GM21576 (cell line): ENCODE data around the gene SLCO1B1.
"Not testable (repeated sequence)": the region's sequence is repeated elsewhere in the genome, so short reads cannot be mapped to it uniquely, and the experiment has no call there.

ENCODE experiments used
- ATAC-seq: cut with Tn5 transposase; IDR thresholded peaks from one replicate; pipeline ENCODE4 v1.9.1; 2021; ENCODE audit warnings: mild to moderate bottlenecking, moderate library complexity; ENCODE audit not compliant: unreplicated experiment

SLCO1B1 gene, protein sequence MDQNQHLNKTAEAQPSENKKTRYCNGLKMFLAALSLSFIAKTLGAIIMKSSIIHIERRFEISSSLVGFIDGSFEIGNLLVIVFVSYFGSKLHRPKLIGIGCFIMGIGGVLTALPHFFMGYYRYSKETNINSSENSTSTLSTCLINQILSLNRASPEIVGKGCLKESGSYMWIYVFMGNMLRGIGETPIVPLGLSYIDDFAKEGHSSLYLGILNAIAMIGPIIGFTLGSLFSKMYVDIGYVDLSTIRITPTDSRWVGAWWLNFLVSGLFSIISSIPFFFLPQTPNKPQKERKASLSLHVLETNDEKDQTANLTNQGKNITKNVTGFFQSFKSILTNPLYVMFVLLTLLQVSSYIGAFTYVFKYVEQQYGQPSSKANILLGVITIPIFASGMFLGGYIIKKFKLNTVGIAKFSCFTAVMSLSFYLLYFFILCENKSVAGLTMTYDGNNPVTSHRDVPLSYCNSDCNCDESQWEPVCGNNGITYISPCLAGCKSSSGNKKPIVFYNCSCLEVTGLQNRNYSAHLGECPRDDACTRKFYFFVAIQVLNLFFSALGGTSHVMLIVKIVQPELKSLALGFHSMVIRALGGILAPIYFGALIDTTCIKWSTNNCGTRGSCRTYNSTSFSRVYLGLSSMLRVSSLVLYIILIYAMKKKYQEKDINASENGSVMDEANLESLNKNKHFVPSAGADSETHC

DNA sequence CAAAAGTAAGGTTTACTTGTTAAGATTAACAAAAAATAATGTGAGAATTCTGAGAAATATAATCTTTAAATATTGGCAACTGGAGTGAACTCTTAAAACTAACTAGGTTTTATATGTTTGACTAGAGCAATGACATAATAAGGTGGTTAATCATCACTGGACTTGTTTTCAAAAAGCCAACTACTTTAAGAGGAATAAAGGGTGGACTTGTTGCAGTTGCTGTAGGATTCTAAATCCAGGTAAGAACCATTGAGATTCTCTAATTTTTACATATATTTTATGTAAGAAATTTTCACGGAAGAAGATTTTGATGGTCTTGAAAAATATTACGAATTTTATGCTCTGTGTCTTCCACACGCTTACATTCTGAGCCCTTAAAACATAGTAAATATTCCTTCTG is at the start of gene SLCO1B1:
Gene SLCO1B1, plus strand, starts transcription at position 197 of the 400 bp plus-strand sequence. CDS start 10,381 bp downstream, outside the sequence.
- ATAC-seq: no peak

DNA sequence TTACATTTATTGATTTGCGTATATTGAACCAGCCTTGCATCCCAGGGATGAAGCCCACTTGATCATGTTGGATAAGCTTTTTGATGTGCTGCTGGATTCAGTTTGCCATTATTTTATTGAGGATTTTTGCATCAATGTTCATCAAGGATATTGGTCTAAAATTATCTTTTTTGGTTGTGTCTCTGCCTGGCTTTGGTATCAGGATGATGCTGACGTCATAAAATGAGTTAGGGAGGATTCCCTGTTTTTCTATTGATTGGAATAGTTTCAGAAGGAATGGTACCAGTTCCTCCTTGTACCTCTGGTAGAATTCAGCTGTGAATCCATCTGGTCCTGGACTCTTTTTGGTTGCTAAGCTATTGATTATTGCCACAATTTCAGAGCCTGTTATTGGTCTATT is 46.2 kb upstream of the SLCO1B1 start:
- ATAC-seq: not testable (repeated sequence)

DNA sequence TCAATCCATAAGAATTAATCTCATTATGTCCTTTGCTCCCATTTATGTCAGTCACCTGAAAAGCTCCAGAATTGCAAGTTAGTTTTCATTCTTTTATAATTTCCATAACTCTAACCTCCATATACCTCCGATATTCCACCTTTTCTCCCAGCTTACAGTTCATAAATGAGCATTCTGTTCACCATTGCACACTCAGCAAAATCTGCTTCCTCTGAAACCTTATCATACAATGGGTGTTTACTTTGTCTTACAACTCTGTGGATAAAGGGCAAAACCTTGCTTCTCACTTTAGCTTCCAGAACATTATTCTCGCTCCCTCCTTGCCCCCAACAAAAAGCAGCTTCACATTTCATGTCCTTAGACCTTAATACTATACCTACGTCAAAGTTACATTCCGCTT is 19.3 kb upstream of the SLCO1B1 start:
- no peak for ATAC-seq

DNA sequence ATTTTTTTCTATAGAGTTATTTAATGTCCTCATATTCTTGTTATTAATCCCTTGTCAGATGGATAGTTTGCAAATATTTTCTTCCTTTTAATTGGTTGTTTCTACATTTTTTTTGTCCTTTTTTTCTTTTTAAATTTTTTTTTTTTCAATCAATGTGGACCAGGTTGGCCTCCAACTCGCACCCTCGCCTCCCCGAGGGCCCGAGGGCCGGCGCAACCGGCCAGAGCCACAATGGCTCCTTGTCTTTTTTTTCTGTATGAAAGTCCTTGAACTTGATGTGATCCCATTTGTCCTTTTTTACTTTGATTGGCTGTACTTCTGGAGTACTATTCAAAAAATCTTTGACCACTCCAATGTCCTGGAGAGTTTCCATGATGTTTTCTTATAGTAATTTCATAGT is 17.7 kb upstream of the SLCO1B1 start:
- no peak for ATAC-seq

DNA sequence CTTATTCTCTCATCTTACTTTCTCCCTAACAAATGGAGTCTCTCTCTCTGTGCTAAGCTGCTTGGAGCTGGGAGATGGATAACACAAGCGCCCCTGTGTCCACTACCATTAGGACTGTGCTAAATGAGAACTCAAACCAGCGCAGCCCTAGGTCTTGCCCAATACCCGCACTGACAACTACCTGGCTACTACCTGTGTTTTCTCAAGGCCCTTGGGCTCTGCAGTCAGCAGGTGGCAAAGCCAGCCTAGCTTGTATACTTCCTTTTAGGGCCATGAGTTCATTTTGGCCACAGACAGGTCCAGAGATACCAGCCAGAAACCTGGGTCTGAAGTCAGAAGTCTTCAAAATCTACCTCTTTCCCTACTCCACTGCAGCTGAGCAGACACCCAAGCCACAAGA is 13.0 kb upstream of the SLCO1B1 start:
- no peak for ATAC-seq

DNA sequence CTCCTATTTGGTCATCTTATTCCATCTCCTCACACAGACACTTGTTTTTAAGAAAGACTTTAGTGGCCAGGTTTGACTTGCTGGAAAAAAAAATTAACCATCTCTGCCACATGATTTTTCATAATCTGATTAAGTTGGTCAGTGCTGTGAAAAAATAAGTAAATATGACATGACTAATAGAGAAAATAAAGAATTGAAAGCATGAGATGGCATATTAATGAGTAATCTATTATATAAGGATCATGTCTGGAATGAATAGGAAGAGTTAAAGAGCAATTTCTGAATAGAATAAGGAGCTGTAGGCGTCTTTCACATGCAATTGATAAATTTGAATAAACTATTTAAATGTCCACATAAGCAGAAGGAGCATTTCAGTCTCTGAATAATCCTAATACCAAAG is 12.2 kb upstream of the SLCO1B1 start:
- ATAC-seq: no peak

DNA sequence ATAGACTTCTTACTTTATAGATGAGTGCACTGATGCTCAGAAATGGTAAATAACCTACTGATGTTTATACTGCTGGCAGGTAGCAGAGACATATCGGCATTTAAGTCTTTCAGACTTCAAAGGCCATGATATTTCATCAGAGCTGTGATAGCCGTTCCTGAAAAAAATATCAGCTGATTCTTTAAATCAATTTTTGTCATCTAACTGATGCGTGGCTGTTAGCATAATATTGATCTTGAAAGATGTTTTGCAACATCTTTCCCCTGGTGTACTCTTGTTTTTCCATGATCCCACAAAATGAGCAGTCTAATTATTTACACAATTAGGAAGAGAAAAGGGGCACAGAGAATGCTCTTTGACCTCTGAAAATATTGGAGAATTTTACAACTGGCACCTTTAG is 1.6 kb upstream of the SLCO1B1 start:
- no peak for ATAC-seq

DNA sequence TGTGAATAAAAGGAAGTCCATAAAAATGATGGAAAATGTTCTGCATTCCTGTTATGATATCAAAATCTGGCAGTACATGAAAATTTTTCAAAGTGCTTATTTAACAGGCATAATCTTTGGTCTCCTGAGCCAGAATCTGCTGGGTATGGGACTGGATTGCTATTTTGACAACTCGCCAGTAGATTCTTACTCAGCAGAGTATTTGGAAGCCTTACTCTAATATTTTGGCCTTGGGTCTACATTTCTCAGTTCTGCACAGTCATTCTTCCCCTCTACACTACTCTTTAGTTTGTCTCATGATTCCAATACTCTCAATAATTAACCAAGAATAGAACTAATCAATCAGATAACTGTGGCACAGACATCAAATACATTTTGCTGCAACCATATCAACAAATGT is 1.1 kb upstream of the SLCO1B1 start:
- no peak for ATAC-seq

DNA sequence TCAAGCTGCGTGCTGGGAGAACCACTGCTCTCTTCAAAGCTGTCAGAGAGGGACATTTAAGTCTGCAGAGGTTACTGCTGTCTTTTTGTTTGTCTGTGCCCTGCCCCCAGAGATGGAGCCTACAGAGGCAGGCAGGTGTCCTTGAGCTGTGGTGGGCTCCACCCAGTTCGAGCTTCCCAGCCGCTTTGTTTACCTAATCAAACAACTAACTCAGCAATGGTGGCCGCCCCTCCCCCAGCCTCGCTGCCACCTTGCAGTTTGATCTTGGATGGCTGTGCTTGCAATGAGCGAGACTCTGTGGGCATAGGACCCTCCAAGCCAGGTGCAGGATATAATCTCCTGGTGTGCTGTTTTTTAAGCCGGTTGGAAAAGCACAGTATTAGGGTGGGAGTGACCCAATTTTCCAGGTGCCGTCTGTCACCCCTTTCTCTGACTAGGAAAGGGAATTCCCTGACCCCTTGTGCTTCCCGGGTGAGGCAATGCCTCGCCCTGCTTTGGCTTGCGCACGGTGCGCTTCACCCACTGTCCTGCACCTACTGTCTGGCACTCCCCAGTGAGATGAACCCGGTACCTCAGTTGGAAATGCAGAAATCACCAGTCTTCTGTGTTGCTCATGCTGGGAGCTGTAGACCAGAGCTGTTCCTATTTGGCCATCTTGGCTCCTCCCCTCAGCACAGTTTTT is 6.5 kb downstream of the SLCO1B1 start:
- ATAC-seq: not testable (repeated sequence)

DNA sequence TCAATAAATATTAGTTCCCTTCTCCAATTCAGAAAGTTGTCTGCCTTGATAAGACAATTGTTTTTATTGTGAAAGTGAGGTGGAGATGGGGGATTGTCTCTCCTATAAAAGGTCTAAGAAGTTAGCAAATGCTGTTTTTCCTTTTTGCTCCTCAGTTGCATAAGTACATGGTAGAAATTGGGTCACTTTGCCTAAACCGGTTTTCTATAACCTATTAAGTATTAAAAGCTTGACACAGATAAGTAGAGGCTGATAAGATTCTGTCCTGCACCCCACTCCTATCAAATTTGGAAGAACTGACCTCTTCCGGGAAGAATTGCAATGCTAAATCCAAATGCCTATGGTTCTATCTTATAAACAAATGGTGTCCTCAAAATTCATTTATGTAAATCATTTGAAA is 7.0 kb downstream of the SLCO1B1 start:
- no peak for ATAC-seq

DNA sequence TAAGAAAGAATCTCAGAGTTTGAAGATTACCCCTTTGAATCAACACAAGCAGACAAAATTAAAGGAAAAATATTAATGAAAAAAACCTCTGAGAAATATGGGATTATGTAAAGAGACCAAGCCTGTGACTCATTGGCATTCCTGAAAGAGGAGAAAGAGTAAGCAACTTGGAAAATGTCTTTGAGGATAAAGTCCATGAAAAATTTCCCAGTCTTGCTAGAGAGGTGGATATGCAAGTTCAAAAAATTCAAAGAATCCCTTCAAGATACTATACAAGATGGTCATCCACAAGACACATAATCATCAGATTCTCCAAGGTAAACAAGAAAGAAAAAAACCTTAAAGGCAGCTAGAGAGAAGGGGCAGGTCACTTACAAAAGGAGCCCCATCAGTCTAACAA is 13.3 kb downstream of the SLCO1B1 start:
- no peak for ATAC-seq

DNA sequence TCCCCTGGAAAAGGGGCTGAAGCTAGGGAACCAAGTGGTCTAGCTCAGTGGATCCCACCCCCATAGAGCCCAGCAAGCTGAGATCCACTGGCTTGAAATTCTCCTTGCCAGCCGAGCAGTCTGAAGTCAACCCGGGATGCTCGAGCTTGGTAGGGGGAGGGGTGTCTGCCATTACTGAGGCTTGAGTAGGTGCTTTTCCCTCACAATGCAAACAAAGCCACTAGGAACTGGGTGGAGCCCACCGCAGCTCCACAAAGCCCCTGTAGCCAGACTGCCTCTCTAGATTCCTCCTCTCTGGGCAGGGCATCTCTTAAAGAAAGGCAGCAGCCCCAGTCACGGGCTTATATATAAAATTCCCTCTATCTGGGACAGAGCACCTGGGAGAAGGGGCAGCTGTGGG is 18.9 kb downstream of the SLCO1B1 start:
- ATAC-seq: not testable (repeated sequence)

DNA sequence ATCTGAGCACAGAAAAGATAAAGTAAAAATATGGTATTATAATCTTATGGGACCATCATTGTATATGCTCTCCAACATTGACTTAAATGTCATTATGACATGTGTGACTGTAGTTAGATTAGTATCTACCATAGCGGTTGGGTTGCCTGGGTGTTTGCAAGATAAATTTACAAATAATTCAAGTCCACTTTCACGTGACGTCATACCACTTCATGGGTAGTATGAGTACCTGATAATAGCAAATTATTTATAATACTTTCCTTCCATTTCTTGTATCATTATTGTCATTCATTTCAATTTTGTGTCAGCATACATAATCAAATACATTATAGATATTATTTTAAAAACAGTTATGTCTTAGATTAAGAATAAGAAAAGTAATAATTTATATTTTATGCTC is 20.2 kb downstream of the SLCO1B1 start:
- no peak for ATAC-seq

DNA sequence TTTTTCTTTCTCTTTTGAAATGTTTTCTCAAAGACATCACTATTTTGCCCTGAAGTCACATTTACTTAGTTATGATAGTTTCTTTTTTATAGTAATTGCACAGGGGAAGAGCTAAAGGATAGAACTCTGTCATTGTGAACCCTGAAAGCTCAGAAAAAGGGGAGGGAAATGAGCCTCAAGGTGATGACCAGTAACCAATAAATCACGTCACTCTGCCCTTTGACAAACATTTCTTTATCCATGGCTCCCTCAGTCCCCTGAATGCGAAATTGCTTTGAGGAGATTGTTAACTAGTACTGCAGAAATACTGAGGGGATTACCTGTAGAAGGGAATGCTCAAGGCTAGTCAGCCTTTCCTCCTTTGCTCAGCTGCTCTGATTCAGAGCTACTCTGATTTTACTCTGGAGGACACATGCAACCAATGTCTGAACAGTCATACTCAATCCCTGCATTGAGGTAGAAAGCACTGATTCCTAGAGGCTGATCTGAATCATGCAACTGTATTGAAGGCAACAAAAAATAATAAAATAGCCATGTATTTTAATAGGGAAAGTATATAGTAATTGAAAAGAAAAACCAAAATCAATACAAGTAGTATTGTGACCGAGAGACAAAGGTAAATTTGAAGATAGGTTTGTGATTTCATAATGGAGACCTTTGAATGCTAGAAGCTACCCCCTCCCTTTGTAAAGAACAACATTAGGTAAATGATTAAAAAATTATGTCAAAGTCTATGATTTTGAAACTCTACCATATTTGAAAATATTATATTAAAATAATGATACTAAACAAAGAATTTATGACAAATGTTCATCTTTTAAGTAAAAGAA is 24.7 kb downstream of the SLCO1B1 start:
- no peak for ATAC-seq

DNA sequence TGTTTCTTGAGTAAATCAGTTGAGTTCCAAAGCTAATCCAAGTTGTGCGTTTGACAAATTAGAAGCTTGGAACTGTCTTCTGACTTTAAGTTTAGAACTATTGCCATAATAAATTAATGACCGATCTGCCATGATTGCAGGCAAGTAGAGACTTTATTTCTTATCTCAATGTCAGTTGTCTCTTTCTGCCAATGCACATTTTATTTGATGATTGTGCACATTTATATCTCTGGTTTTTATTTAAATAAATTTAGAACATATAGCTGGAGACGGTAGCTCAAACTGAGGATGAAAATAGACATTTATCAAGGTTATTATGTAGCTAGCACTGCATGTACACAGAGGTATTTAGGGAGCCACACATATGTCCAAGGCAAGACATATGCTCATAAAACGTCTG is 34.1 kb downstream of the SLCO1B1 start:
- no peak for ATAC-seq

DNA sequence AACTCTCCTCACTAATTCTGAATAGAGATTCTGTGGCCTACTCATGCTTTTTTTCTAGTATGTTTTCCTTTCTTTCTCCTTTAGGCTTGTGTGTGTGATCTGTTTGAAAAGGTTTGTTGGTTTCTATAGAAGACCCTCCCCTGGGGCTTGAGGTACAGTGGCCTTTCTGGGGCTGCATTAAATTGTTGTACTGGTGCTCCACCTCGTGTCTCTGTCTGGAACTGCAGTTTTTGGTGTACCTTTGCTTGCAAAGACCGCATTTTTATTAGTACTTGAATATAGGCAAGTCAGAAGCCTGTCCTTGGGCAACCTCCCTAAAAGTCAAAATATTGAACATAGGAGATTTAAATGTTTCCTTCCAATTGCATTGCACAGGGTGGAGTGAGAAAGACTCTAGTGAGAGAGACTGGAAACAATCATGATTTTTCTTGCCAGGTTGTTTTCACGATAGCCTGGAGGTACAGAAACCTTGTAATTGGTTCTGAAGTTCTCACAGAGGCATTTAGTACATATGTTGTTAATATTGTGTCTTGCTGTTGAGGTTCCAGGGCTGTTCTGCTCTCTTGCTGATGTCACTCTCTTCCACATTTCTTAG is 39.0 kb downstream of the SLCO1B1 start:
- peak; percentile 73 for ATAC-seq

DNA sequence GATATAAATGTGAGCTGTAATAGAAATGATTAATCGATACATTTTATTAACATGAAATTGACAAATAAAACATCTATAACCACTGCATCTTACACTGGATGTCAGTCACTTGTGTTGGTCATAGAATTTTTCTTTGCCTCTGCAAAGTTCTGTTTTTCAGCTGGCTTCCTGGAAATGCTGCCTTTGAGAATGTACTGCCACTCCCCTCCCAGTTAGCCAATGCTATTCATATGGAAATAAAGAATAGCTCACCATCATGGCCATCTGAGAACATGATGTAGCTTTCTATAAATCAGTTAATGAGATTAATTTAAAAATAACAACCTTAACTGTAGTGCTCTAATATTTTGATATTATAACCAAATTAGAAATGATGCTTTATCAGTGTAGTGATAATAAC is 41.1 kb downstream of the SLCO1B1 start:
- no peak for ATAC-seq

DNA sequence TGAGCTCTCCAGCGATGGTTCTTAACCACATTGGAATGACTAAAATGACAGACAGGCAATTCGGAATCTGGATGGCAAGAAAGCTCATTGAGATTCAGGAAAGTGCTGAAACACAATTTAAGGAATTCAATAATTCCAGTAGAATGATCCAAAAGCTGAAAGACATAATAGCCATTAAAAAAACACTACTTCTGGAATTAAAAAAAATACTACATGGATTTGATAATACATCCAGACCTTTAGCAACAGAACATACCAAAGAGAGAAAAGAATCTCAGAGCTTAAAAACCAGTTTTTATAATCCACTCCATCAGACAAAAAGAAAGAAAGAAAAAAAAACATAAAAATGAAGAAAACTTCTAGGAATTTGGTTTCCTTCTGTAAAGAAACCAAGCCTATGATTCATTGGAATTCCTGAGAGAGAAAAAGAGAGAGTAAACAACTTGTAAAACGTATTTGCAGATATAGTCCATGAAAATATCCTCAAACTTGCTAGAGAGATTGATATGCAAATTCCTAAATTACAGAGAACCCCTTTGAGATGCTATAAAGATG is 52.8 kb downstream of the SLCO1B1 start:
- no peak for ATAC-seq

DNA sequence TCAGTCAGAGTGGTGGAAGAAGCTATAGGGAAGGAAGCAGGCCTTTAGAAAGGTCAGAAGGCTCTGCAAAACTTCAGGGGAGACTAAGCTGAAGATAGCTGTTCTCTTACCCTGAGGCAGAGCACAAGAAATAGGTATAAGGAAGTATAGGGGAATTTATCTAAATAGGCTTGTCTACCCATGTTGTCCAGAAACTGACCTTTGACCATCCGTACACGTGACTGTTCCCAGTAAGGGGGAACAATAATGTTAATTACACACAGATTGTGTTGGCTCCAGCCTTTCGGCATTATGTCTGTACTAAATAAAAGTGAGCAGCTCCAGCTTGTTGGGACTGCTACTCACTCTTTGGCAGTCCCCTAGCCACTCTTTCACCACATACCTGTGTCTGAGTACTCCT is 59.0 kb downstream of the SLCO1B1 start:
- no peak for ATAC-seq

DNA sequence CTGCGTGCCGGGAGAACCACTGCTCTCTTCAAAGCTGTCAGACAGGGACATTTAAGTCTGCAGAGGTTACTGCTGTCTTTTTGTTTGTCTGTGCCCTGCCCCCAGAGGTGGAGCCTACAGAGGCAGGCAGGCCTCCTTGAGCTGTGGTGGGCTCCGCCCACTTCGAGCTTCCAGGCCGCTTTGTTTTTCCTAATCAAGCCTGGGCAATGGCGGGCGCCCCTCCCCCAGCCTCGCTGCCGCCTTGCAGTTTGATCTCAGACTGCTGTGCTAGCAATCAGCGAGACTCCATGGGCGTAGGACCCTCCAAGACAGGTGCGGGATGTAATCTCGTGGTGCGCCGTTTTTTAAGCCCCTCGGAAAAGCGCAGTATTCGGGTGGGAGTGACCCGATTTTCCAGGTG is 83.4 kb downstream of the SLCO1B1 start:
- not testable (repeated sequence) for ATAC-seq
